GM12873 (cell line): Measurements from ENCODE around the gene TCAIM.

Experiments used
- TF ChIP-seq, protein P1 (sequence below): IDR thresholded peaks from 2 replicates; pipeline ENCODE4 v1.5.1; 2012; ENCODE audit warnings: low read depth, mild to moderate bottlenecking, moderate library complexity, low read length, control low read depth; ENCODE audit not compliant: insufficient read depth; ENCODE audit errors: missing control alignments

TCAIM gene

DNA sequence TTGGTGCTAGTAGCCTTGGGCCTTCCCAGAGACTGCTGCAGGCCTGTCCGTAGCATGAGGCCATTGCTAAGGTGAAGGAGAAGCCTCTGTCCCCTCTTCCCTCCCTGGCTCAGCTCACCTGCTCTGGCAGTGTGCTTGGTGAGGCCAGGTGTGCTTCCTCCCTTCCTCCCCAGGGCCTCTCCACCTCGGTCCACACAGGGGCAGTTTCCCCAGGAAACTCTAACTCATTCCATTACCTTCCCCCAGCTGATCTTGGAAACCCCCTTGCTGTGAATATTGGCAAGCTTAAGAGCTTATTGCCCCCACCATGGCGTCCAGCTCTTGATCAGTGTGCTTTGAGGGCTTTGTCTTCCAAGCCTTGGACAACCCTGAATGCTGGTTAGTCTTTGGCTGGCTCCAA lies 86.2 kb downstream of the TCAIM start:
- TF ChIP-seq, protein P1, sequence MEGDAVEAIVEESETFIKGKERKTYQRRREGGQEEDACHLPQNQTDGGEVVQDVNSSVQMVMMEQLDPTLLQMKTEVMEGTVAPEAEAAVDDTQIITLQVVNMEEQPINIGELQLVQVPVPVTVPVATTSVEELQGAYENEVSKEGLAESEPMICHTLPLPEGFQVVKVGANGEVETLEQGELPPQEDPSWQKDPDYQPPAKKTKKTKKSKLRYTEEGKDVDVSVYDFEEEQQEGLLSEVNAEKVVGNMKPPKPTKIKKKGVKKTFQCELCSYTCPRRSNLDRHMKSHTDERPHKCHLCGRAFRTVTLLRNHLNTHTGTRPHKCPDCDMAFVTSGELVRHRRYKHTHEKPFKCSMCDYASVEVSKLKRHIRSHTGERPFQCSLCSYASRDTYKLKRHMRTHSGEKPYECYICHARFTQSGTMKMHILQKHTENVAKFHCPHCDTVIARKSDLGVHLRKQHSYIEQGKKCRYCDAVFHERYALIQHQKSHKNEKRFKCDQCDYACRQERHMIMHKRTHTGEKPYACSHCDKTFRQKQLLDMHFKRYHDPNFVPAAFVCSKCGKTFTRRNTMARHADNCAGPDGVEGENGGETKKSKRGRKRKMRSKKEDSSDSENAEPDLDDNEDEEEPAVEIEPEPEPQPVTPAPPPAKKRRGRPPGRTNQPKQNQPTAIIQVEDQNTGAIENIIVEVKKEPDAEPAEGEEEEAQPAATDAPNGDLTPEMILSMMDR = no peak

DNA sequence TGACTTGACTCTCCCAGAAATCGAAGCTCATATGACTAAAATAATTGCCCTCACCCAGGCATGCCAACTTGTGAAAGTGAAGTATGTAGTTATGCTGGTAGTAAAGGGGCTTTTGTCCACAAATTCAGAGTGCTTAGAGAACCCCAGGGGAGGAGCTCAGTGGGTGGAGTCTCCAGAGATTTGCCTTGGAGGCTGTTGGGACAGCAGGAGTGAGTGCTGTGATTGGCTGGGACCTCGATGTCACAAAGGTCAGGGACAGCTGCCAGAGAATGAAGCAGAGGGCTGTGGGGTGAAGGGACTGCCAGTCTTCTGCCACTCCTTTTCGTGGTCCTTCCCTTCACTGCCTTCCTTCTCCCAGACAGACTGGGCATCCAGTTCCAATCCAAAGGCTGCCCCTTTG lies 89.1 kb downstream of the TCAIM start:
- TF ChIP-seq, protein P1 = no peak

DNA sequence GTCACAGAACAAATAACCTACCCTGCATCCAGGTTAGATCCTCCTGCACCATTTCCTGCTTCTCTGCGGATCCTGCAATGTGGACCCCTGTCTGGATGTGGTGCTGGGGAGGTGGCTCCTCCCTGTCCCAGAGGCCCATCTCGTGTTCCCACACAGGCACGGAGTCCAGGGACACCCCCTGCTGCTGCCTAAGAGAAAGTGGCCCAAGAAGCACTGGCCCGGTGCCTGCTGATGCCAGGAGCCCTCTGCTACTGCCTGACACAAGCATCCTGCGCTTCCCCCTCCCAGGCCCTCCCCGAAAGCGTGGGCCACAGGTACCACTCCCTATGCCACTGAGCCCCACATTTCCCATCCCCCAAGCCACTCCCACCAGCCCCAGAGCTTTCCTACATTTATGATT lies 90.3 kb downstream of the TCAIM start:
- TF ChIP-seq, protein P1 = no peak

DNA sequence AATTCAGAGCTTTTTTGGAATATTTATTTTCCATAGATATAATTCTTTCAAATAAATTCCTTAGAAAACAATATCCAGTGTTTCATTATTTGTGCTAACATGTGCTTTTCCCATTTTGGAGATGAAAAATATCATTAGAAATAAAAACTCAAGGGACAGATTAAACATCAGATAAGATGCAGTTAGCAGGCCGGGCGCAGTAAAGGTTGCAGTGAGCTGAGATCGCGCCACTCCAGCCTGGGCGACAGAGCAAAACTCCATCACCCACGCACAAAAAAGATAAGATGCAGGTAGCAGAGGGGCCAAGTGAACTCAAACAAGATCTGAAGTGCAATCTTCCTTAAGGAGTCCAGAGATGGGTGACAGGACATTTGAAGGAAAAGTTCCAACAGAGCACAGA lies 90.9 kb downstream of the TCAIM start:
- TF ChIP-seq, protein P1 = no peak

DNA sequence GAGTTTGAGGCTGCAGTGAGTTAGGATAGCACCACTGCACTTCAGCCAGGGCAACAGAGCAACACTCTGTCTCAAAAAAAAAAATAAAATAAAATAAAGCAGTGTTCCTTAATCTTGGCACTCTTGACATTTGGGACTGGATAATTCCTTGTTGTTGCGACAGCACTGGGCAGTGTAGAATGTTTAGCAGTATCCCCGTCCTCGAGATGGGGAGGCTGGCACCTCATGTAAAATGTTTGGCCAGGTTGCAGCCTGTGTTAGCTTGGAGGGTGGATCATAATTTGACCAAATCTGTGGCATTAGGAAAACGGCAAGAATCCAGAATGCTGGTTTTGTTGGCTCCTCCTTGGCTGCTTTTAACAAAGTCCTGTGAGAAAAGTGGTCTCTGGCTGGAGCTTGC lies 91.9 kb downstream of the TCAIM start:
- TF ChIP-seq, protein P1 = no peak

DNA sequence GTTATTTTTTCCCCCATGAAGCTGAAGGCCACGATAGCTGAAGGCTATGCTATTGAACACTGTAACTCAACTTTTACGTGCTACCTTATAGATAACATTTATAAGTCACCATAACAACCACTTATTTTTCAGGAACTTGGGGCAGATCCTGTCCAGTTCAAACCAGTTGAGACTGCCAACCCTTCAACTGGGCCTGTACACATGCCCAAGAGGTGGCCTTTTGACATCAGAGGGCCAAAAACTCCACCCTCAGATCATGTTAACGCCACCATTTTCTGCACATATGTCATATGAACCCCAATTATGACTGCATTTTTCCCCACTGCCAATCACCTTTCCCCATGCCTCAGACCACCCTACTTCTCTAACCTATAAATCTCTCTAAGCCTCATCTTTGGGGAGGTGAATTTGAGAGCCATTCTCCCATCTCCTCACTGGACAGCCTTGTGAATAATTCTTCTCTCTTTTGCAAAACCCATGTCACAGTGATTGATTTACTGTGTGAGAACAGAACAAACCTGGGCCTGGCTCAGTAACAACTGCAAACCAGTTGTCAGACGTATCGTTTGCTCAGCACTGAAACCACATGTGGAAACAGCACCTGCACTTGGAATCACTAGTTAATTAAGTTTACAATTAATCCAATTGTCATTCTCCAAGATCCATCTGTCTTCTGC lies 96.4 kb downstream of the TCAIM start:
- TF ChIP-seq, protein P1 = no peak

GRCh38 chr3:44436181-44436580 lies 97.6 kb downstream of the TCAIM start:
- TF ChIP-seq, protein P1 = no peak
